ENCODE results near the gene CCDC142.

- TF ChIP-seq POLR2A (IDR thresholded peaks at IDR 0.05) (no peak), CTCF (IDR thresholded peaks at IDR 0.05) (no peak)
These were observed 17.8 kb upstream of the CCDC142 start for GRCh38 chr2:74500578-74500946.
